ENCODE measurements around the gene WNT8B.

Gene WNT8B

GRCh38 chr10:100462709-100463108 is at the start of gene WNT8B:
WNT8B (plus strand) TSS chr10:100463009; CDS start chr10:100463169, 160 bp downstream.
- no peak for DNase-seq

GRCh38 chr10:100413173-100413572 is 49.6 kb upstream of the WNT8B start:
- no peak for DNase-seq

- no peak for DNase-seq
Observed at GRCh38 chr10:100419911-100420449, 42.8 kb upstream of the WNT8B start.

- DNase-seq, result no peak
Observed at GRCh38 chr10:100427374-100427773, 35.4 kb upstream of the WNT8B start.

GRCh38 chr10:100433253-100434240 is 29.3 kb upstream of the WNT8B start:
- peak; percentile 91 for DNase-seq

- no peak for DNase-seq
Observed at GRCh38 chr10:100436255-100436654, 26.6 kb upstream of the WNT8B start.

GRCh38 chr10:100438674-100439315 is 24.0 kb upstream of the WNT8B start:
- no peak for DNase-seq

GRCh38 chr10:100442548-100442947 is 20.3 kb upstream of the WNT8B start:
- no peak for DNase-seq

- DNase-seq, result no peak
Observed at GRCh38 chr10:100446130-100446761, 16.6 kb upstream of the WNT8B start.

- no peak for DNase-seq
Observed at GRCh38 chr10:100447663-100448062, 15.1 kb upstream of the WNT8B start.

GRCh38 chr10:100448951-100449350 is 13.9 kb upstream of the WNT8B start:
- no peak for DNase-seq

- DNase-seq, result no peak
Observed at GRCh38 chr10:100468322-100468721, 5.5 kb downstream of the WNT8B start.

GRCh38 chr10:100468978-100469377 is 6.2 kb downstream of the WNT8B start:
- no peak for DNase-seq

GRCh38 chr10:100469756-100470155 is 6.9 kb downstream of the WNT8B start:
- DNase-seq, result no peak

- DNase-seq, result no peak
Observed at GRCh38 chr10:100470367-100470766, 7.6 kb downstream of the WNT8B start.

GRCh38 chr10:100477970-100478369 is 15.2 kb downstream of the WNT8B start:
- DNase-seq, result no peak

GRCh38 chr10:100479037-100479436 is 16.2 kb downstream of the WNT8B start:
- no peak for DNase-seq

GRCh38 chr10:100480002-100480401 is 17.2 kb downstream of the WNT8B start:
- no peak for DNase-seq

GRCh38 chr10:100481462-100482081 is 18.8 kb downstream of the WNT8B start:
- peak; percentile 90 for DNase-seq

GRCh38 chr10:100482181-100482833 is 19.5 kb downstream of the WNT8B start:
- peak; percentile 58 for DNase-seq

GRCh38 chr10:100482834-100483185 is 20.0 kb downstream of the WNT8B start:
- no peak for DNase-seq
